ENCODE measurements around the gene CACNA1H.

Gene CACNA1H

DNA sequence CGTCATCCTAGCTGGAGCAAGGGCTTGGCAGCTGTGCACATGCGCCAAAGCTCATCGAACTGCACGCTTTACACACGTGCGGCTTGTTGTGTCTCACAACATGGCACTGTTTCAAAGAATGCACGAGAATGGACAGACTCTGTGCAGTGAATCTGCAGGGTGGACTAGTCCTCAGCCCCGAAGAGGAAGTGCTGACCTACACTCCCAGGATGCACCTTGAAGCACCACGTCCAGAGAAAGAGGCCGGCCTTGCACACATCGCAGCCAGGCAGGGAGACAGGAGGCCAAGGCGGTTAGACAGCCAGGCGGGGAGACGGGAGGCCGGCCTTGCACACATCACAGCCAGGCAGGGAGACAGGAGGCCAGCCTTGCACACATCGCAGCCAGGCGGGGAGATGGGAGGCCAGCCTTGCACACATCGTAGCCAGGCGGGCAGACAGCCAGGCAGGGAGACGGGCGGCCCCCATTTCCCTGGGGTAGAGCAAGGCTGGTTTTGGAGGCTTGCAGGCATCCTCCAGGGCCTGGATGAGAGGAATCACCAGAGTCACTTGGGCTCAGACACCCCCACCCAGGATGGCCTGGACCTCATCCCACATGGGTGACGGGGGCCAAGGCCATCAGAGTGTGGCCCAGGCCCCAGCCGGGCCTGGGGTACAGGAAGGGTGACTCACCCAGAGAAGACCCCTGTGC lies 9.0 kb upstream of the CACNA1H start:
- DNase-seq (ENCODE audit: low read depth): no peak

DNA sequence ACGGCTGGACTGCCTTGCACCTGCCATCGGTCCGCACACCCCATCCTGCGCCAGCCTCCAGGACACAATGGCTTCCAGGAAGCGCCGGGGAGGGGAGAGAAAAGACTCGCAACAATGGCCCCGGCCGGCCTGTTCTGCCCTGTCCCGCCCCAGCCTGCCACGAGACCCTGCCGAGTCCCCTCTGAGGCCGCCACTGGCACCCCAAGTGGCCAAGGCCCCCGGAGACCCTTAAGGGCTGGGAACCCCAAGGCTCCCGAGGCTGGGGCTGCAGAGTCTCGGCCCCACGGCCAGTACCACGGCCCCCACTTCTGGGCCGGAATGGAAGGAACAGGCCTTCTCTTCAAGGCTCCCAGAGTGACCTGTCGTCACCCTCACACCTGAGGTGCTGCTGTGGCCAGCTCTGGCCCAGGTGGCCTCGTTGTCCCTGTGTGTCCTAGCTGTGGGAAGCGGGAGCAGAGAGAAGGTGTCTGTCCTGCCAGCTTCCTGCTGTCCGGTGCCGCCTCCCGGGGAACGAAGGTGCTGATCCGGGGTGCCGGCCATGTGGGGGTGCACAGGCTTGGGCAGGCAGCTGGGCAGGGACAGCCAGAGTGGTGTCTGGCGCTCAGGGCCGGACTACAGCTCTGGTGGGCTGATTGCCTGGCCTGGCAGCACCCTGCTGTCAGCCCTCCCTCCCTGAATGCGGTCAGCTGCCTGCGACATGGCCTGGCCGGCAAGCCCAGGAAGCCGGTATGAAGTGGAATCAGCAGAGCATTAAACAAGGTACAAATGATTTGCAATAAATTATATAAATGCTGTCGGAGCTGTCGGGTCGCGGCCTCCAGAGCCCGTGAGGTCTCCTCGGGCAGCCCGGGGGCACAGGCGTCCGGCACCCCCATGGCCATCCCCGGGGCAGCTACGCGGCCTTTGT lies 8.2 kb upstream of the CACNA1H start:
- DNase-seq (ENCODE audit: low read depth): no peak

DNA sequence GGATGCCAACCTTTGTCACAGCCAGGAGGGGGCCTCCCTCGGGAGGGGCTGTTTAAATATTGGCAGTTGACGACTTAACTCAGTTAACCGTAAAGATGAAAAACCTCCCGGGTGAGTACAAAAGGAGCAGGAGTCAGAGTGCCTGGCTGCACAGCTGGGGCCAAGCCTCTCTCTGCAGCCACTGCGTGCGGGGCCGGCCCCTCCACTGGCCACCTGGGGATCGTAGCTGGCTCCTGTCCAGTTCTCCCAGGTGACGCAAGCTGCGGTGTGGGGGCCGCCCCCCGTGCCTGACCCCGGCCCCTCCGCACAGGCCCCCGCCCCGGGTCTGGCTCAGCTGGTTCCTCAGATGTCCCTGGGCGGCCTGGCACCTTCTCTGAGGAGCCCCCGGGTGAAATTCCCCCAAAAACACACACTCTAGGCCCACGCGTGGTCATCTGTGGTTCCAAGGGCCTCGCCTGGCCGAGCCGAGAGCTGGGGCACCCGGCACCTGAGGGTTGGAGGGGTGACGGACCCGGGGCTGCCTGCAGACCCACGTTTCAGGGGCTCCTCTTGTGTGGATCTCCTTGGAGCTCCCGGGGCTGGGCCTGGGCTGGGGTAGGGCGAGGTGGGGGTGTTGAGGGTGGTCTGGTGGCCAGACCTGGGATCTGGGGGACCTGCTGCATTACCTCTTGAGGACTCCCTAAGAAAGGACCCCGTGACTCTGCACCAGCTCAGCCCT lies 7.4 kb upstream of the CACNA1H start:
- no peak for DNase-seq (ENCODE audit: low read depth)

DNA sequence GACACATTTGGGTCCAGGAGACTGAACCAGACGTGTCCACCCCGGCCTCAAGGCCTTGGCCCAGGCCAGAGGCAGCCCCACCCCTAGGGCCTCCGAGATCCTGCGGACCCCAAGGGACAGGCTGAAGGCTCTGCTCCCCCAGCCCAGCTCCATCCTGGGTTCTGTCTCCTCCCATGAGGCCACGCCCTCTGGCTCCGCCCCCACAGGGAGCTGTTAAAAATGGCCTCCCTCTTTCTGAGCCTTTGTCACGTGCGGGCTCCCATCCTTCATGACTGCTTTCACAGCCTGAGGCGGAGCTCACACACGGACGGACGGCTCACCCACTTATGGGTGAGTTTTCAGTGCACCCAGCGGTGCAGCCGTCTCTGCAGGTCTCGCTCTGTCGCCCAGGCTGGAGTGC lies 6.5 kb upstream of the CACNA1H start:
- no peak for DNase-seq (ENCODE audit: low read depth)

DNA sequence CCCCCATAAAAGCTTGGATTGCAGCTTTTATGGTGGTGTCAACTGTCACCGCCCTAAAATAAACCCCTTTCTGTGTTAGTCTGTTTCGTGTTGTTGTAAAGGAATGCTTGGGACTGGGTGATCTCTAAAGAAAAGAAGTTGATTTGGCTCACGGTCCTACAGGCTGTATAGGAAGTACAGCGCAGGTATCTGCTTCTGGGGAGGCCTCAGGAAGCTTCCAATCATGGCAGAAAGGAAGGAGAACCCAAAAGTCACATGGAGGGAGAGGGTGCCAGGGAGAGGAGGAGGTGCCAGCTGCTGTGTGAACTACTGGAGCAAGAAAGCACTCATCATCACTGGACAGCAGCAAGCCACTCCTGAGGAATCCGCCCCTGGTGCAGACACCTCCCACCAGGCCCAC lies 5.9 kb upstream of the CACNA1H start:
- DNase-seq (ENCODE audit: low read depth): no peak

DNA sequence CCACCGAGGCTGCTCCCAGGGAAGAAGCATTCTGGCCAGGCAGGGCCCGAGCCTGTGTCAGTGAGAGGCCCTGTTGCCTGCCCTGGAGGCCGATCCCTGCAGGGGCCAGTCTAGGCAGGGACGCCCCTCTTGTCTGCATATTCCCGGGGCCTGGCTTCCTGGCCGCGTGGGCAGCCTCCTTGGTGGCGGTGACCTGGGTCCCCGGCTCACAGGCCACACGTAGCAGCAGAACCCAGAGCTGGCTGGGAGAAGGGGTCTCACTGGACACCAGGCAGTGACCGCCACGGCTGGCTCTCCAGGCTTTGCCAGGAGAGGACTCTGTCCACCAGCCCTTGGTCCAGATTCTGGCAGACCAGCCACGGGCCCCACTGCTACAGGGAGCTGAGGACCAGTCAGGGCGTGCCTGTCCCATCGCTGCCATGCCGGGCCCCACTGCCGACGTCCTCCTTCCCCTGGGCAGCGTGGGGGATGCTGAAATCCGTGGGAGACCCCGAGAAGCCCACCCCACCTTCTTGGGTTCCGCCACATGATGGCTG lies 3.7 kb upstream of the CACNA1H start:
- no peak for DNase-seq (ENCODE audit: low read depth)

DNA sequence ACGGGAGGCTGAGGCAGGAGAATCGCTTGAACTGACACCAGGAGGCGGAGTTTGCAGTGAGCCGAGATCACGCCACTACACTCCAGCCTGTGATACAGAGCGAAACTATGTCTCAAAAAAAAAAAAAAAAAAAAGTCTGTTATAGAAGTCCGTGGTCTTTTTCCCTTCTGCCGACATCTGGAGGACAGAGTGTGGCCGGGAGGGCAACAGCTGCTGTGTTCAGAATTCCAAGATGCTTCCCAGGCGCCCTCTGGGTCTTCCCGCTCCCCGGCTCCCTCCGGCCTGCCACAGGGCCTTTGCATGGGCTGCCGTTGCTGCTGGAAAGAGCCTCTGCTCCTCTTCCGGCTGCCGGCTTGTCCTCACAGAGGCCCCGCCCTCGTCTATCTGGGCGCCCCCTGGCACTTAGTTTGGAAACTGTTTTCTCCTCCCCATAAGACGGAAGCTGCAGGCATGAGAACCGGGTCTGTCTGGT lies 2.4 kb upstream of the CACNA1H start:
- peak; percentile 16 for DNase-seq (ENCODE audit: low read depth)

DNA sequence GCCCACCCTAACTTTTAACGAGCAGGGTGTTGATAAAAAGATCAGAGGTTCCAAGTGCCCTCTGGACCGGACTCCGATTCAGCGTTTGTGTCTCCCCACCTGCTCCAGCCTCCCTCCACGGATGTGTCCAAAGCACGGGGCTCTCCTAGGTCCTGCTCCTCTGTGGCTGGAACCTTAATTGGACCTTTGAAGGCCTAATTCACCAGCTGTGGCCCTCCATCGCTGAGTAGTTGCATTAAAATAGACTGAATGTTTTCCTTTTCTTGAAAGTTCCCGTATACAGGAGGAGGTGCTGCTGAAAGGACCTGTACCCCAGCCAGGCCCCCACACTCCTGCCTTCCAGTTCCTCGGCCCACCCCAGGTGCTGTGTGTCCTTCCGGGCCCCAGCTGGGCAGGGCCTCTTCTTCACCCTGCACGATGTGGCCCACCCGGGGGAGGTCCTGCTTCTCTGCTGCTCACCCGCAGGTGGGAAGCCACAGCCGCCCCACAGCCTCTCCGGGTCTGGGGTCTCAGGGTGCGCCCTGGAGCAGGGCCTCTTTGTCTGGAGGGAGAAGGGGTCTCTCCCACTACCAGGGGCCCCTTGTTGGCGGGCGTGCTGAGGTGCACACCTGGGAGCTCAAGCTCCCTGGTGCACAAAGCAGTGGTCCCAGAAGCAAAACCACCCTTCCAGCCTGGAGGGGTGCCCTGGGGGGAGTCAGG lies 1.3 kb upstream of the CACNA1H start:
- DNase-seq (ENCODE audit: low read depth): no peak

DNA sequence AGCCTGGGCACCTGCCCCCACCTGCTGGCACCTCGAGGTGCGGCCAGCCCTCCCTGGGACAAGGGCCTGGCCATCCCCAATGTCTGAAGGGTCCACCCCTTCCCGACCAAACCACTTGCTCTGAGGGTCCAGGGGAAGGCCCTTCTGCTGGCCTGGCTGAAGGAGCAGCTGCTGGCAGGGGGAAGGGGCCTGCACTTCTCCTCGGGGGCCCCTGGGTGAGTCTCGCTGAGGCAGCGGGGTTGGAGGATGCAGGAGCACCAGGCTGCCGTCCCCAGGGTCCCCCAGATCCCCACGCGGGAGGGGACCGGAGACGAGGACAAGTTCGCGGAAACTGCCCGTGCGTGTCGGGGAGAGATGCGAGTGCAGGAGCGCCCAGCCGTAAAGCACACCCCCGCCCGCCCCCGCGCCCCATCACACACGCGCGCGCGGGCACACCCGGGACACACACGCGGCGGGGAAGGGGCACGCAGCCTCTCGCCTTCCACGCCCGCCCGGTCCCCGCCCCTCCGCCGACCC lies 725 bp upstream of the CACNA1H start:
- no peak for DNase-seq (ENCODE audit: low read depth)

DNA sequence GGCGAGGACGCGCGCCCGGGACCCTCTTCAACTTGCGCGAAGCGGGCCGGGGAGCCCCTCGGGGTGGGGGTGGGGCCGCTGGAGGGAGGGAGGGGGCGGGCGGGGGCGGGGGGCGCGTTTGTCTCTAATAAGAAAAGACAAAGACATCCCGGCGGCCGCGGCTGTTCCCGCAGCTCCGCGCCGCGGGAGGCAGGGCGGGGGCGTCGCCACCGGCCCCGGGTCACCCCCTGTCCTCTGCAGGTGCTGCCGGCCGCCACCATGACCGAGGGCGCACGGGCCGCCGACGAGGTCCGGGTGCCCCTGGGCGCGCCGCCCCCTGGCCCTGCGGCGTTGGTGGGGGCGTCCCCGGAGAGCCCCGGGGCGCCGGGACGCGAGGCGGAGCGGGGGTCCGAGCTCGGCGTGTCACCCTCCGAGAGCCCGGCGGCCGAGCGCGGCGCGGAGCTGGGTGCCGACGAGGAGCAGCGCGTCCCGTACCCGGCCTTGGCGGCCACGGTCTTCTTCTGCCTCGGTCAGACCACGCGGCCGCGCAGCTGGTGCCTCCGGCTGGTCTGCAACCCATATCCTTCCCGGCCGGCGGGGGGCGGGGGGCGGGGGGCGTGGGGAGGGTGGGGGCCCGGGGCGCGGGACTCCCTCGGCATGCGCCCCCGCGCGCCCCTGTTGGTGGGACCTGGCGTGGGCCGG lies 714 bp downstream of the CACNA1H start:
- DNase-seq (ENCODE audit: low read depth): no peak

DNA sequence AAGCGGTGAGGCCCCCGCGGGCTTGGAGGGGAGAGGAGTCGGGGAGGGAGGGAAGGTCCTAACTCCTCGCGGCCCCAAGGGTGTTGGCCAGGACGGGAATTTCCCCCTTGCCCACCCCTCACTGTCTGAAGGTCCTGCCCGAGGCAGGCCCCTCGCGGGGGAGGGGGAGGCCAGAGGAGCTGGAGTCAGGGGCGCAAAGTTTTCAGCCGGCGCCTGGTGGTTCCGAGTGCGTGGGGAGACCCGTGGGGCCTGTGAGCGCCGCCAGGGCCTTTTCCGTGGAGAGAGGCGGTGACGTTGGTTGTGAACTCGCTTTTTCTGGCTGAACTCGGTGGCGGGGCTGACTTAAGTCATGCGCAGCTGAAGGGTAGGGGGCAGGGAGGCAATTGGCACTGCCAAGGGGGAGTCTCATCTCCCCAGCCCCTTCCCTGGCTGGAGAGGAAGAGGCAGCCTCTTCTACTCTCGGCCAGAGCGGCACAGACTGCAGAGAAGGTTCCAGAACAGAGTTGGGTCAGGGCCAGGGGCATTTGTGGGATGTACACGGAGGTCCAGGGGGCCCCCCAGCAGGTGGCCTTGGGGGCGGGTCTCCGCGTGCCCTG lies 1.5 kb downstream of the CACNA1H start:
- DNase-seq (ENCODE audit: low read depth): no peak

DNA sequence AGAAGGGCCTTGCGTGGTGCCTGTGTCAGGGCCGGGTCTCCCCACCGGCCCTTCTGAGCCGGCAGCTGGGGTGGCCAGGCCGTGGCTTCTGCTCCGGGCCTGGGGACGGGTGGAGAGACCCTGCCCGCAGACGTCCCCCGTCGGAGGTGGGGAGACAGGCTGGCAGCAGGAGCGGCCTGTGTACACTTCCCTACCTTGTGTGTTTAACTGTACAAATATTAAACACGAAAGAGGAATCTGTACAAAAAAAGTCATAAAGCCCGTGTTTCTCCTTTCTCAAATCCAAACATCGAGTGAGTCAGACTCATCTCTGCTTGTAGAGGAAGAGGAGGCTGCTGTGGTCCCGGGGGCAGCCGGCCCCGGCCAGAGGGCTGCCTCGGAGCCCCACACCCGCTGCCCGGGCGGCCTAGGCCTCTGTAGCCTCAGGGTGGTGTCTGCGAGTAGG lies 2.0 kb downstream of the CACNA1H start:
- DNase-seq (ENCODE audit: low read depth): no peak

DNA sequence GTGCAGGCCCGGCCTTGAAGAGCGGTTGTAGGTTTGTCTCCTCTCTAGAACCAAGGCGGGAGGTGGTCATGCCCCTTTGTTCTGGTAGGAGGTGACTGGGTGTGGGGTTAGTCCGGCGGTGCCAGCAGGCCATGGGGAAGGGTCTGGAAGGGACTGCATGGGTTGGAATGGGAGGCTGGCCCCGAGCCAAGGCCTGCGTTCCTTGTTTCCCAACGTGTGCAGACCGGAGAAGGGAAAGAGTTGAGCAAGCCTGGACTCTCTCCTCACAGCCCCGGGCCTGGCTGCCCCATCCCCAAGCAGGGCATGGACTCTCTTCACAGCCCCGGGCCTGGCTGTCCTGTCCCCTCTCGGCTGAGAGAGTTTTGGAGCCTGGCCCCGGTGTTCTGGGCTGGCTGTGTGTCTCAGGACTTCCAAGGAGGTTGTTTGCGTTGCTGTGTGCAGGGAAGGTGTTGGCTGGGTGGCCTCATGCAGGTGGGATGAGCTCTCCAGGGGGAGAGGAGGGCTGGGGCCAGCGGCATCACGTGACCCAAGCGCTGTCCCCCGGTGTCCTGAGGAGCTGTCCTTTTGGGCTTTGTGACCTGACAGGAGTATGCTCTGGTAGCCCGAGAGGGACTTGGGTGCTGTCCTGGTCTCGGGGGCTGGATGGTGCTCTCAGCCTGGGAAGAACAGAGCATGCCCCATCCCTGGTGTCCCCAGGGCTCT lies 2.6 kb downstream of the CACNA1H start:
- no peak for DNase-seq (ENCODE audit: low read depth)

DNA sequence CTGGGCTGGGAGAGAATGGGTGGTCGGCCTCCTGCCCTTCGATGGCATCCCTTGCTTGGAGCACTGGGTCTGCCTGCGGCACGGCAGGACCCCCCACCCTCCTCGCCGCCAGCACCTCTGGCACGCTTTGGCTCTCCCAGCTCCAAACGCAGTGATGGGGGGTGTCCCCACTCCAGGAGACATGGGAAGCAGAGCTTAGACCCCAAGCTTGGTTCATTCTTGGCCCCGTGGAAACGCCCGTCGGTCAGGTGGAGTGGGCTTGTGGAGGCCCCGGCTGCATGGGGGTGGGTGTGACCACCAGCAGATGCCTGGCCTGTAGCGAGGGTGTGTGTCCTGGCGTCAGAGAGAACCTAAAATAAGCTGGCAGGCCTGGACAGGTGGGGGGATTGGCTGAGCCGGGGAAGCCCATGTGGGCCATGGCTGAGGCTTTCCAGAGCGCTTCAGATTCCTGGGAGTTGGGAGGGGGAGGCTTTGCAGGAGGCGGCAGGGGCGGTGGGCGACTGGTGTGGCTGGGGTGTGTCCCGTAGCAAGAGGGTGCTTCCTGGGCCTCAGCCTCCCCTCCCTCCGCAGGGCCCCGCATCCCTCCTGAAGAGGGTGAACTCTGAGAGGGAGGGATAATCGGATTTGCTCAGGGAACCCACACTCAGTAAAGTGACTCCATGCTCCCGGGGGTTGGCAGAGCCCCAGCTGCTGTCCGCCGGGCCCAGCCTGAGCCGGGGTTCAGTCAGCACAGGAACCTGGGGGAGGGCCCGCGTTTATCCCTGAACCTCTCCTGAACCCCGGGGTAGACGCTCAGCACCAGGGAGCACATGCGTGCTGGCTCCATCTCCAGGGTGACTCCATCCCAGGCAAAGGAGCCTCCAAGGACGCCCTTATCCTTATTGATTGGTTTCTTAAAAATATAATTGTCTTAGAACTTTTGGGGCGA lies 3.4 kb downstream of the CACNA1H start:
- DNase-seq (ENCODE audit: low read depth): no peak

DNA sequence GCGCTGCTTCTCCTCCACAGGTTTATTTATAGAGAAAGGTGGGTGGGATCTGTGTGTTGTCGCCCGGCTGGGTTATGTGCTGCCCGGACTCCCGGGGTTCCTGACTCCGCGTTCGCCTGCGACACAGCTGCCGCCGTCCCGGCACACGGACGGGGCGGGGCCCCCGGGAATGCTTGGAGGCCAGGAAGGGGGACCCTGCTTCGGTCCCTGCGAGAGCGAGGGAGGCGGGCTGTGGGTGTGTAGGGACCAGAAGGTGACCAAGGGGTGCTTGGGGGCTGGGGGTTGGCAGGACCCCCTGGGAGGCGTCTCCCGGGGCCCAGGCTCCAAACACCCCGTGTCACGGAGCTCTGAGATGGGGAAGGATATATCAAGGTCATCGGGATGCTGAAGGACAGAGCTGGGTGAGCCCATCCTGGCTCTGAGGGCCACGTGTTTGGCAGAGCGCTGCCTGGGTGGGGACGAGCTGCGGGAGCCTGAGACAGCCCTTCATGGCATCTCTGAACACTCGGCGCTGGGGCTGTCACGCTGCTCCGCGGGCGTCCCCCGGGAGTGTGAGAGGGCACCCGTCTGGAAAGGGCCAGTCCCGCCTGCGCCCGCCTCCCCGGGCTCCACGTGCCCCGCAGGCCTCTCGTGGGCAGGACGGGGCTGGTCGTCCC lies 4.2 kb downstream of the CACNA1H start:
- no peak for DNase-seq (ENCODE audit: low read depth)

DNA sequence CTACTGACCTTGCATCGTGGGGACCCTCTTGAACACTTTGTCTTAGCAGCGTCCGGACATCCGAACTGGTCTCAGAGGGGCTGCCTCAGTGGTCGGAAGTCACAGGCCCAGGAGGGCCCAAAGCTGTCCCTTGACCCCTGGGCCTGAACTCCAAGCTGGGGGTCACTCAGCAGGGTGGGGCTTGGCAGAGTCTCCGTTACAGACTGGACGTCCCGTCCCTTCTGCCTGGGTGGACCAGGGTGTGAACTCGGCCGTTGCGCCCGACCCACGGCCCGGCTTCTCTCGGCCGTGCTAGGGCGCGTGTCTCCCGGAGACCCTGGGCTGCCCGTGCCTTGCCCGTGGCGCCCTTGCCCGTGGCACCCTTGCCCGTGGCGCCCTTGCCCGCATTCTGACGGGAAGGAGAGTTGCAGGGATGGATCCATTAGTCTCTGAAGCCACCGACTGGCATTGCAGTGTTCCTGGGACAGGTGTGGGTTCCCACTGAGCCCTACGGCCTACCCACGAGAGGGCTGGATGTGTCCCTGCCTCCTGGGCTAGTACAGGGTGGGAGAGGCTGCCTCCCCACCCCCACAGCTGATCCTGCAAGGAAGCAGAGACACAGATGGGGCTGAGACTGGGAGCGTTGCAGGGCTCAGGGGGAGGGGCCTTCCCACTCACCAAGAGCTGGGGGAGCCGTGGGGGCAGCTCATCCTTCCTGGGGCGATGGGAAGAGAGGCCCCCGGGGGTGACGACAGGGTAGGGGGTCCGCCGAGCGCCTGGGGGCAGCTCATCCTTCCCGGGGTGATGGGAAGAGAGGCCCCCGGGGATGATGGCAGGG lies 4.9 kb downstream of the CACNA1H start:
- no peak for DNase-seq (ENCODE audit: low read depth)
